Keratinocyte (primary cell): ENCODE data around the gene SCEL.

Experiments used
- EZH2 ChIP-seq: IDR thresholded peaks from one replicate; pipeline ENCODE4 v1.6.1; 2012; ENCODE audit warnings: inconsistent platforms, mild to moderate bottlenecking, low read length, moderate library complexity
- TF ChIP-seq, protein P1 (sequence below), 3 experiments: IDR thresholded peaks in 1 of 3; conservative IDR thresholded peaks in 1 of 3; optimal IDR thresholded peaks in 1 of 3; 2 replicates in 2 of 3; 3 replicates in 1 of 3; pipeline versions ENCODE3 to v1.5.1; 2011; ENCODE audit warnings: low read length in 3 of 3, mild to moderate bottlenecking in 3 of 3, moderate library complexity in 2 of 3, control low read depth in 1 of 3, inconsistent platforms in 1 of 3; ENCODE audit not compliant: insufficient read depth in 2 of 3; ENCODE audit errors: extremely low read depth in 1 of 3

DNA sequence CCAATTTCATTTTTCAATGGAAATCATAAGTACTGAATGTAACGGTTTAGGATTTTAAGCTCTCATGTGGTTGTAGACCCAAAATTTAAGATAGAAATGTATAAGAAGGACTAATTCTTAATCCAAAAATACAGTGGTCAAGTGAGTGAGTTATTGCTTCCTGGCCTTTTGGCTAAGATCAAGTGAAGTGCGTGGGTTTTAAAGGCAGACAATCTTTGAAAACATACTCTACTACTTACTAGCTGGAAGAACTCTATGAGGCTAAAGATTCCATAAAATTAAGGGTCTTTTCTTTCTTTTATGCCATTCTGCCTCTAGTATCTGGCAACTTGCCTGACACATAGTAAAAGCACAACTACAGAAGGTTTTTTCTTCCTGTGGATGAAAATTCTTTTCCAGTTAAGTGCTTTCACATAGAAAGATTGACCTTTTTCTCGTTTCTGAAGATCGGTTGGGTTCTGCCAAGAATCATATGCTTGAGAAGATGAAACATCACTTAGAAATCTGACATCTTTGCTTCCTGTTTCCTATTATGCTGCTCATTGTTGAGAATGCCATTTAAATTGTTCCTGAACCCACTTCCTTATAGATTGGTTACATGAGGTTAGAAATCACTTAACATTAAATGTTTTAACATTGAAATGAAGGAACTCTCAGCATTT lies 26.4 kb upstream of the SCEL start:
- TF ChIP-seq, protein P1, sequence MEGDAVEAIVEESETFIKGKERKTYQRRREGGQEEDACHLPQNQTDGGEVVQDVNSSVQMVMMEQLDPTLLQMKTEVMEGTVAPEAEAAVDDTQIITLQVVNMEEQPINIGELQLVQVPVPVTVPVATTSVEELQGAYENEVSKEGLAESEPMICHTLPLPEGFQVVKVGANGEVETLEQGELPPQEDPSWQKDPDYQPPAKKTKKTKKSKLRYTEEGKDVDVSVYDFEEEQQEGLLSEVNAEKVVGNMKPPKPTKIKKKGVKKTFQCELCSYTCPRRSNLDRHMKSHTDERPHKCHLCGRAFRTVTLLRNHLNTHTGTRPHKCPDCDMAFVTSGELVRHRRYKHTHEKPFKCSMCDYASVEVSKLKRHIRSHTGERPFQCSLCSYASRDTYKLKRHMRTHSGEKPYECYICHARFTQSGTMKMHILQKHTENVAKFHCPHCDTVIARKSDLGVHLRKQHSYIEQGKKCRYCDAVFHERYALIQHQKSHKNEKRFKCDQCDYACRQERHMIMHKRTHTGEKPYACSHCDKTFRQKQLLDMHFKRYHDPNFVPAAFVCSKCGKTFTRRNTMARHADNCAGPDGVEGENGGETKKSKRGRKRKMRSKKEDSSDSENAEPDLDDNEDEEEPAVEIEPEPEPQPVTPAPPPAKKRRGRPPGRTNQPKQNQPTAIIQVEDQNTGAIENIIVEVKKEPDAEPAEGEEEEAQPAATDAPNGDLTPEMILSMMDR (optimal IDR thresholded peaks at IDR 0.05 in 1 of 3, IDR thresholded peaks at IDR 0.05 in 1 of 3, conservative IDR thresholded peaks at IDR 0.05 in 1 of 3; ENCODE audit: extremely low read depth in 1 of 3, insufficient read depth in 2 of 3, low read length in 3 of 3) = no peak
- TF ChIP-seq EZH2 = no peak
